ENCODE measurements around the gene WRAP73. TPM values are rescaled to one million over a fixed set of nuclear protein-coding genes. Genes with fewer than 3 reads are reported as not detected.

WRAP73 gene
- total RNA-seq, 3 donors from 2014 or later = 19.3 to 23.6 (median 20.2) TPM

DNA sequence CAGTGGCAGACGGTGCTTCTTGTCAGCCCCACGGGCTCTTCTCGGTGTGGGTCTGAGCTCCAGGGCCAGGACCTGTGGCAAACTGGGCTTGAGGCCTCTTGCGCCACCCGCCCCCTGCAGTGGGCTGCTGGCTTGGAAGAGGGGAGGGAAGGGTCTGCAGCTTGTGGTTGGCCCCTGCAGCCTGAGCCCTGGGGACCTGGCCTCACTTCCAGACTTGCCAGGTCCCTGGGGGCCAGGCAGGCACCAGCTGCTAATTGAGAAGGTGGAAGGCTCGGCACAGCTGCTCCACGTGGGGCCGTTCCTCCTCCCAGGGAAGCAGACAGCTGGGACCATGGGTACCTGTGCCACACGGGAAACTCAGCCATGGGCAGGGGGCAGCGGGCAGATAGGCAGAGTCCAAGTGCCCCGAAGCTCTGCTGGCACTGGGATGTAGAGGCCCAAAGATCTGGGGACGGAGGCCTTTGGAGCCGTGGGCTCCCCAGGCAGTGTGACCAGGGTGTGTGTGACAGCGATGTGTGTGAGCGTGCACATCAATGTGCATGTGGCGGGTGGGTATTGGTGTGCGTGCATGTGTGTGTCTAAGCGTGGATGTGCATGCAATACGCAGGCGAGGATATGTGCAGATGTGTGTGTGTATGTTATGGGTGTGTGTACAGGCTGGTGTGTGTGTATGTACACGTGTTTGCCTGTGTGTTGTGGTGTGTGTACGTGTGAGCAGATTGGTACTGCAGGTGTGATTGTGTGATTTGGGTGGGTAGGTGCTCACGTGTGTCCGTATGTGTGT lies 41.7 kb upstream of the WRAP73 start:
- Histone ChIP-seq H3K27ac (no peak overlapping the region), H3K9me3 (no peaks in the 10 kb centered on the region), H3K36me3 (no peaks in the 10 kb centered on the region), H3K4me3 (peak overlapping the region in 1 of 3 donors; percentile 56), H3K27me3 (peaks cover 0 to 38% of the 10 kb centered on the region in 2 donors), H3K4me1 (no peaks in the 10 kb centered on the region)
- TF ChIP-seq POLR2A (IDR thresholded peaks at IDR 0.05) (no peak), POLR2AphosphoS5 (IDR thresholded peaks at IDR 0.05) (no peak)
- TF ChIP-seq, protein P1, sequence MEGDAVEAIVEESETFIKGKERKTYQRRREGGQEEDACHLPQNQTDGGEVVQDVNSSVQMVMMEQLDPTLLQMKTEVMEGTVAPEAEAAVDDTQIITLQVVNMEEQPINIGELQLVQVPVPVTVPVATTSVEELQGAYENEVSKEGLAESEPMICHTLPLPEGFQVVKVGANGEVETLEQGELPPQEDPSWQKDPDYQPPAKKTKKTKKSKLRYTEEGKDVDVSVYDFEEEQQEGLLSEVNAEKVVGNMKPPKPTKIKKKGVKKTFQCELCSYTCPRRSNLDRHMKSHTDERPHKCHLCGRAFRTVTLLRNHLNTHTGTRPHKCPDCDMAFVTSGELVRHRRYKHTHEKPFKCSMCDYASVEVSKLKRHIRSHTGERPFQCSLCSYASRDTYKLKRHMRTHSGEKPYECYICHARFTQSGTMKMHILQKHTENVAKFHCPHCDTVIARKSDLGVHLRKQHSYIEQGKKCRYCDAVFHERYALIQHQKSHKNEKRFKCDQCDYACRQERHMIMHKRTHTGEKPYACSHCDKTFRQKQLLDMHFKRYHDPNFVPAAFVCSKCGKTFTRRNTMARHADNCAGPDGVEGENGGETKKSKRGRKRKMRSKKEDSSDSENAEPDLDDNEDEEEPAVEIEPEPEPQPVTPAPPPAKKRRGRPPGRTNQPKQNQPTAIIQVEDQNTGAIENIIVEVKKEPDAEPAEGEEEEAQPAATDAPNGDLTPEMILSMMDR (IDR thresholded peaks at IDR 0.05) = no peak
- intact Hi-C loops (cut with DNase I; ENCODE audit: low total_unique reads) = no loop called here
- no peak for DNase-seq (ENCODE audit: low spot score in 2 of 2)

- Histone ChIP-seq H3K36me3 (no peaks in the 10 kb centered on the region), H3K9me3 (no peaks in the 10 kb centered on the region), H3K4me1 (no peaks in the 10 kb centered on the region), H3K27me3 (peaks cover 0 to 27% of the 10 kb centered on the region in 2 donors), H3K4me3 (peak overlapping the region in 2 of 3 donors; percentile 42 to 56), H3K27ac (peak overlapping the region in 1 of 2 donors; percentile 32)
- peak in 1 of 2 donors; percentile 43 for DNase-seq (ENCODE audit: low spot score in 2 of 2)
- TF ChIP-seq POLR2AphosphoS5 (IDR thresholded peaks at IDR 0.05) (no peak), POLR2A (IDR thresholded peaks at IDR 0.05) (no peak)
- TF ChIP-seq, protein P1 (IDR thresholded peaks at IDR 0.05) = no peak
- intact Hi-C loops (cut with DNase I; ENCODE audit: low total_unique reads) = no loop called here
Observed at GRCh38 chr1:3690282-3691065, 40.6 kb upstream of the WRAP73 start.

GRCh38 chr1:3689138-3689750 lies 39.3 kb upstream of the WRAP73 start:
- intact Hi-C loops (cut with DNase I; ENCODE audit: low total_unique reads) = no loop called here
- peaks cover 0 to 26% of the 10 kb centered on the region in 2 donors for H3K27me3 ChIP-seq
- H3K4me1 ChIP-seq = no peaks in the 10 kb centered on the region
- TF ChIP-seq POLR2A (IDR thresholded peaks at IDR 0.05) = no peak
- no peak for TF ChIP-seq POLR2AphosphoS5 (IDR thresholded peaks at IDR 0.05)
- TF ChIP-seq, protein P1 (IDR thresholded peaks at IDR 0.05) = no peak
- H3K4me3 ChIP-seq = no peak overlapping the region
- H3K27ac ChIP-seq = no peak overlapping the region
- no peak for DNase-seq (ENCODE audit: low spot score in 2 of 2)
- H3K9me3 ChIP-seq = no peaks in the 10 kb centered on the region
- no peaks in the 10 kb centered on the region for H3K36me3 ChIP-seq

DNA sequence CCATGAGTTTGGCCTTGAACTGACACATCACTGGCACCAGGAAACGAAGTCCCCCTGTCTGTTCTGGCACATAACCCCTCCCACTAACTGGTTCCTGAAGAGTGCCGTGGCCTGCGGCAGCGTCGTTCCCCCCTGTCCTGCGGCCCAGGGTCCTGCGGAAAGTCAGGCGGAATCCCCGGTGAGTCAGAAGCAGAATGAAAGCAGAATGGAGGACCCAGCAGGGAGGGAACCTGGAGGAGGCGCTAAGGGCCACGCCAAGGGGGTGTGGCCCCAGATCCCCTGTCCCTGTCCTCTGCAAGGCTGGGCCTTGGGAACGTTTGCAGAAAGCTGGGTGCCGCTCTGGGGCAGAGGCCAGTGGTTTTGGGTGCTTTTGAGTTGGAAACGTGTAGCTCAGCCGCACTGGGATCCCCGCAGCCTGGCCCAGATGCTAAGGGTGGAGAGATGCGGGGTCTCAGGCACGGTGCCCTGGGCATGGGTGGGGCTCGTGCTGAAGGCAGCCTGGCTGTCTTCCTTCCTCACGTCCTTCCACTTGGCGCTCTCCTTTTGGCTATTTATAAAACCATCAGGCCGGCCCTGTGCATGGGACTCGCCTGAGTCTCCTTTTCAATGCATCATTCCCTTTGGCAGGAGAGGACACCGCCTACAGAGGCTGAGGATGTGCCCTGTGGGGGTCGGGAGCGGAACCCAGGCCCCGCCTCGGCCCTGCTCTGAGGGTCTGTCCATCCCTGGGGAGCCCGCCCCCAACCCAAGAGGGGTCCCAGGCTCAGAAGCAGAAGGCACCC lies 38.6 kb upstream of the WRAP73 start:
- H3K9me3 ChIP-seq = no peaks in the 10 kb centered on the region
- no peak for TF ChIP-seq POLR2AphosphoS5 (IDR thresholded peaks at IDR 0.05)
- TF ChIP-seq, protein P1 (IDR thresholded peaks at IDR 0.05) = no peak
- no peaks in the 10 kb centered on the region for H3K4me1 ChIP-seq
- intact Hi-C loops (cut with DNase I; ENCODE audit: low total_unique reads) = no loop called here
- no peak overlapping the region for H3K27ac ChIP-seq
- no peaks in the 10 kb centered on the region for H3K36me3 ChIP-seq
- no peak overlapping the region for H3K4me3 ChIP-seq
- DNase-seq (ENCODE audit: low spot score in 2 of 2) = no peak
- peaks cover 0 to 27% of the 10 kb centered on the region in 2 donors for H3K27me3 ChIP-seq
